Gastroesophageal sphincter (tissue), 3 donors: ENCODE measurements around the gene OTULINL.

Experiments
- EP300 ChIP-seq: sonication (generic); formaldehyde crosslinking; IDR thresholded peaks from one replicate; pipeline ENCODE4 v1.6.1; 2017; ENCODE audit warnings: antibody characterized with exemption, mild to moderate bottlenecking
- POLR2A ChIP-seq, 2 donors: fragments of 450-650 bp; IDR thresholded peaks; one replicate each; pipeline ENCODE4 v1.6.1; 2017; ENCODE audit warnings: antibody characterized with exemption in 2 of 2, mild to moderate bottlenecking in 2 of 2, moderate library complexity in 1 of 2
- POLR2AphosphoS5 ChIP-seq: sonication (generic); formaldehyde crosslinking; IDR thresholded peaks from one replicate; pipeline ENCODE4 v1.6.1; 2017; ENCODE audit warnings: antibody characterized with exemption
- TF ChIP-seq, protein P1 (sequence below), 4 experiments: fragments of 200-600 bp in 2 of 4; fragments of 450-650 bp in 2 of 4; sonication (generic) in 1 of 4; IDR thresholded peaks; one replicate each; pipeline ENCODE4 v1.5.1; 2017 to 2019; ENCODE audit warnings: antibody characterized with exemption in 4 of 4, mild to moderate bottlenecking in 2 of 4, moderate library complexity in 2 of 4

DNA sequence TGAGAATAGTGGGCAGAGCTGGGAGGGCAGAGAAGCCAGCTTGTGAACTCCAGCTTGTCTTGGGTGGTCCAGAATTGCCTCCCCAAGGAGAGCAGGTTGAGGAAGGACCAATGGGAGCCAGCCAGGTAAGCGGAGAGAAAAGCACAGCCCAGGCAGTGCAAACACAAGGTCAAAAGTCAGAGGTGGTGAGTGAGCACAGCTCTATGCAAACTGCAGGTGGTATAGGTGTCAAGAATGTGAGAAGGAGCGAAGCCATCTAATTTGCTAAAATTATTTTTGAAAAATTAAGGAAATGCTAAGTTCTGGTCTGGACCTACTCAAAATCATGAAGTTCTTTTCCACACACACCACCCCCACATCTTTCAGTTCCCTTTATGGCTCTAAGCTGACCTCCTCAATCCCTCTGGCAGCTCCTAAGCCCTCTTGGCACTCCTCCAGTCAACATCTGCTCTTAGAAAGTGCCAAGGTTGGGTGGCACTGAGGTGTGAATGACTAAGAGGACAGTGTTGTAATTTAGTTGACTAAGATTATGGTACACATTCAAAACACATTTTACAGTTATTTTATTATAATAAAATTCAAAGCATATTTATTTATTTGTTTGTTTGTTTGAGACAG lies 6.6 kb upstream of the OTULINL start:
- TF ChIP-seq POLR2A (IDR thresholded peaks at IDR 0.05) (no peak), POLR2AphosphoS5 (no peak), EP300 (no peak)
- TF ChIP-seq, protein P1, sequence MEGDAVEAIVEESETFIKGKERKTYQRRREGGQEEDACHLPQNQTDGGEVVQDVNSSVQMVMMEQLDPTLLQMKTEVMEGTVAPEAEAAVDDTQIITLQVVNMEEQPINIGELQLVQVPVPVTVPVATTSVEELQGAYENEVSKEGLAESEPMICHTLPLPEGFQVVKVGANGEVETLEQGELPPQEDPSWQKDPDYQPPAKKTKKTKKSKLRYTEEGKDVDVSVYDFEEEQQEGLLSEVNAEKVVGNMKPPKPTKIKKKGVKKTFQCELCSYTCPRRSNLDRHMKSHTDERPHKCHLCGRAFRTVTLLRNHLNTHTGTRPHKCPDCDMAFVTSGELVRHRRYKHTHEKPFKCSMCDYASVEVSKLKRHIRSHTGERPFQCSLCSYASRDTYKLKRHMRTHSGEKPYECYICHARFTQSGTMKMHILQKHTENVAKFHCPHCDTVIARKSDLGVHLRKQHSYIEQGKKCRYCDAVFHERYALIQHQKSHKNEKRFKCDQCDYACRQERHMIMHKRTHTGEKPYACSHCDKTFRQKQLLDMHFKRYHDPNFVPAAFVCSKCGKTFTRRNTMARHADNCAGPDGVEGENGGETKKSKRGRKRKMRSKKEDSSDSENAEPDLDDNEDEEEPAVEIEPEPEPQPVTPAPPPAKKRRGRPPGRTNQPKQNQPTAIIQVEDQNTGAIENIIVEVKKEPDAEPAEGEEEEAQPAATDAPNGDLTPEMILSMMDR (IDR thresholded peaks at IDR 0.05) = no peak
